Liver (tissue), 9 donors: ENCODE data around the gene SMAD6. TPM values are rescaled to one million over a fixed set of nuclear protein-coding genes. Genes with fewer than 3 reads are reported as not detected.
"Not testable (repeated sequence)": the region's sequence is repeated elsewhere in the genome, so short reads cannot be mapped to it uniquely, and the experiment has no call there.

Experiments used
- DNase-seq: peaks from one replicate; pipeline ENCODE4 v3.0.0-alpha.2; 2017; ENCODE audit warnings: low spot score
- H3K27ac ChIP-seq, 2 donors: one replicate each; pipeline ENCODE4 v1.7.0; 2013; ENCODE audit warnings: inconsistent platforms in 2 of 2, low read length in 2 of 2, control low read depth in 1 of 2, low read depth in 1 of 2, mild to moderate bottlenecking in 1 of 2
- H3K27me3 ChIP-seq, 4 donors: one replicate each; pipeline versions ENCODE4 v1.6.1 to v1.7.0; 2013; ENCODE audit warnings: low read length in 3 of 4, inconsistent platforms in 1 of 4, mild to moderate bottlenecking in 1 of 4, moderate library complexity in 1 of 4; ENCODE audit not compliant: control insufficient read depth in 4 of 4, insufficient read depth in 4 of 4
- H3K36me3 ChIP-seq, 4 donors: one replicate each; pipeline versions ENCODE4 v1.6.1 to v1.7.0; 2013; ENCODE audit warnings: low read length in 3 of 4, mild to moderate bottlenecking in 3 of 4, low read depth in 1 of 4, moderate library complexity in 1 of 4; ENCODE audit not compliant: control insufficient read depth in 4 of 4, insufficient read depth in 3 of 4
- H3K4me1 ChIP-seq, 4 donors: one replicate each; pipeline versions ENCODE4 v1.6.1 to v1.7.0; 2013; ENCODE audit warnings: low read length in 3 of 4, mild to moderate bottlenecking in 3 of 4, moderate library complexity in 1 of 4; ENCODE audit not compliant: control insufficient read depth in 4 of 4, insufficient read depth in 4 of 4
- H3K4me3 ChIP-seq, 3 donors: one replicate each; pipeline versions ENCODE4 v1.6.1 to v1.7.0; 2013; ENCODE audit warnings: low read length in 3 of 3, control low read depth in 1 of 3, low read depth in 1 of 3, mild to moderate bottlenecking in 1 of 3
- H3K9ac ChIP-seq, 2 donors: one replicate each; pipeline ENCODE4 v1.7.0; 2013; ENCODE audit warnings: low read length in 2 of 2, mild to moderate bottlenecking in 2 of 2, moderate library complexity in 2 of 2, control low read depth in 1 of 2, low read depth in 1 of 2
- H3K9me3 ChIP-seq, 4 donors: one replicate each; pipeline versions ENCODE4 v1.6.1 to v1.7.0; 2013; ENCODE audit warnings: low read length in 3 of 4; ENCODE audit not compliant: control insufficient read depth in 4 of 4
- CTCF ChIP-seq: fragments of 150-350 bp; IDR thresholded peaks from 2 replicates; pipeline ENCODE4 v1.5.1; 2017; ENCODE audit warnings: improper control_type of control experiment, low read depth, low read length; ENCODE audit not compliant: missing input control
- EGR1 ChIP-seq, 2 donors: IDR thresholded peaks; 2 replicates each; pipeline ENCODE4 v1.6.1; 2016 to 2018; ENCODE audit warnings: antibody characterized with exemption in 2 of 2, low read depth in 2 of 2
- FOXA1 ChIP-seq: IDR thresholded peaks from 2 replicates; pipeline ENCODE4 v1.6.1; 2016; ENCODE audit warnings: antibody characterized with exemption
- FOXA2 ChIP-seq: IDR thresholded peaks from 2 replicates; pipeline ENCODE4 v1.6.1; 2016; ENCODE audit warnings: antibody characterized with exemption
- GABPA ChIP-seq, 2 donors: IDR thresholded peaks in 1 of 2; conservative IDR thresholded peaks in 1 of 2; 2 replicates each; pipeline ENCODE4 v1.6.1; 2016; ENCODE audit warnings: antibody characterized with exemption in 2 of 2, mild to moderate bottlenecking in 1 of 2, moderate library complexity in 1 of 2
- HNF4A ChIP-seq, 2 donors: conservative IDR thresholded peaks; 2 replicates each; pipeline ENCODE4 v1.6.1; 2016; ENCODE audit warnings: antibody characterized with exemption in 2 of 2, mild to moderate bottlenecking in 2 of 2
- HNF4G ChIP-seq: IDR thresholded peaks from 2 replicates; pipeline ENCODE4 v1.6.1; 2016; ENCODE audit warnings: antibody characterized with exemption
- JUND ChIP-seq, 2 donors: IDR thresholded peaks; 2 replicates each; pipeline ENCODE4 v1.6.1; 2016; ENCODE audit warnings: antibody characterized with exemption in 2 of 2
- NR2F2 ChIP-seq: IDR thresholded peaks from 2 replicates; pipeline ENCODE4 v1.6.1; 2016; ENCODE audit warnings: antibody characterized with exemption
- RAD21 ChIP-seq, 2 donors: IDR thresholded peaks; 2 replicates each; pipeline ENCODE4 v1.6.1; 2016; ENCODE audit warnings: antibody characterized with exemption in 2 of 2, mild to moderate bottlenecking in 2 of 2
- REST ChIP-seq: IDR thresholded peaks from 2 replicates; pipeline ENCODE4 v1.6.1; 2016; ENCODE audit warnings: antibody characterized with exemption, mild to moderate bottlenecking
- RXRA ChIP-seq, 2 donors: IDR thresholded peaks; 2 replicates each; pipeline ENCODE4 v1.6.1; 2017 to 2018; ENCODE audit warnings: antibody characterized with exemption in 2 of 2, mild to moderate bottlenecking in 1 of 2
- SP1 ChIP-seq: IDR thresholded peaks from 2 replicates; pipeline ENCODE4 v1.6.1; 2018; ENCODE audit warnings: antibody characterized with exemption, mild to moderate bottlenecking
- TAF1 ChIP-seq: conservative IDR thresholded peaks from 2 replicates; pipeline ENCODE4 v1.6.1; 2016; ENCODE audit warnings: antibody characterized with exemption, mild to moderate bottlenecking
- YY1 ChIP-seq: IDR thresholded peaks from 2 replicates; pipeline ENCODE4 v1.6.1; 2016; ENCODE audit warnings: antibody characterized with exemption, mild to moderate bottlenecking
- ZBTB33 ChIP-seq: IDR thresholded peaks from 2 replicates; pipeline ENCODE4 v1.6.1; 2016; ENCODE audit warnings: antibody characterized with exemption
- WGBS: extraction: QIAGEN DNeasy Blood & Tissue Kit; methylation state at CpG from one replicate; pipeline ENCODE4 v1.1.7; 2013; 5-methylcytosine and 5-hydroxymethylcytosine counted together
- polyA plus RNA-seq, 2 donors: library from polyadenylated mRNA; stranded (reverse) in 1 of 2; unstranded in 1 of 2; fragments of 200-250 nt in 1 of 2; fragments of >200 nt in 1 of 2; fragmentation: Nextera tagmentation in 1 of 2; extraction: Ambion mirVana in 1 of 2; gene quantifications; one replicate each; pipeline versions ENCODE4 v1.2.1 to v1.2.3, GENCODE V29; 2013 to 2015
- total RNA-seq, 2 donors: library from RNA; depleted of rRNA; stranded (reverse); fragments of >200 nt; gene quantifications; one replicate each; pipeline ENCODE4 v1.2.3, GENCODE V29; 2014
- TF ChIP-seq, protein P1 (sequence below): IDR thresholded peaks from 2 replicates; pipeline ENCODE4 v1.6.1; 2016; ENCODE audit warnings: antibody characterized with exemption
- donor health status: healthy.
- donor health status: healthy.
- donor health status: healthy.
- donor health status: healthy.
- donor health status: healthy.

SMAD6 gene
- total and polyA plus RNA-seq, 4 donors, result 1.2 to 15.1 (median 11.0) TPM

DNA sequence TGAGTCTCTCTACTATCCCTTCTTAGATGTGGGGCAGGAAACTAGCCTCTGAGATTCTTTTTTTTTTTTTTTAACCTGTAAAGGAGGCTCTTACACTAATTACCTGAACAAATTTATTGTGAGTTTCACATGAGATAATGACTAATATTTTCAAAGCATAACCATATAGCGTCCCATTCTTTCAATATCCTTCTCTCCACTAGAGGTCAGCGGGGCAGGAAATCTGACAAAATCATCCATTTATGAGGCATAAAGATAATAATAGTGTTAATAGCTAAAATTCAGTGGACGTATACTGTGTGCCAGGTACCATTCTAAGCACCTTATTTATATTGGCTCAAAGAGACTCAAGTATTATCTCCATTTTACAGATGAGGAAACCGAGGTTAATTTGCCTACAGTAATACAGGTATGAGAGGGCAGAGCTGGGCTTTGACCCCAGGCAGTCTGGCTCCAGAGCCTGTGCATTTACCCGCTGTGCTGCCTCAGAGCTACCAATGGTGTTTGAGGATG lies 16.3 kb upstream of the SMAD6 start:
- no peak overlapping the region for H3K27ac ChIP-seq
- DNase-seq, result no peak
- H3K36me3 ChIP-seq, result no peaks in the 10 kb centered on the region
- H3K27me3 ChIP-seq, result no peaks in the 10 kb centered on the region
- no peaks in the 10 kb centered on the region for H3K9me3 ChIP-seq
- no peaks in the 10 kb centered on the region for H3K4me1 ChIP-seq
- no peak overlapping the region for H3K4me3 ChIP-seq
- no peak overlapping the region for H3K9ac ChIP-seq
- TF ChIP-seq RXRA (IDR thresholded peaks at IDR 0.05) (no peak), FOXA1 (no peak), RAD21 (IDR thresholded peaks at IDR 0.05) (peak in 1 of 2 donors; percentile 53), EGR1 (IDR thresholded peaks at IDR 0.05; ENCODE audit: low read depth in 2 of 2) (no peak), CTCF (peak; percentile 3), GABPA (IDR thresholded peaks at IDR 0.05 in 1 of 2, conservative IDR thresholded peaks at IDR 0.05 in 1 of 2) (no peak), ZBTB33 (no peak)
- 91% methylated on average over 5 of the region's 5 CpGs for WGBS

GRCh38 chr15:66690912-66691311 lies 11.1 kb upstream of the SMAD6 start:
- H3K4me3 ChIP-seq, DNase-seq, H3K4me1 ChIP-seq, H3K36me3 ChIP-seq, H3K9me3 ChIP-seq, H3K27ac ChIP-seq, H3K9ac ChIP-seq, H3K27me3 ChIP-seq: not testable (repeated sequence)
- WGBS, result 80% methylated on average over 5 of the region's 7 CpGs

DNA sequence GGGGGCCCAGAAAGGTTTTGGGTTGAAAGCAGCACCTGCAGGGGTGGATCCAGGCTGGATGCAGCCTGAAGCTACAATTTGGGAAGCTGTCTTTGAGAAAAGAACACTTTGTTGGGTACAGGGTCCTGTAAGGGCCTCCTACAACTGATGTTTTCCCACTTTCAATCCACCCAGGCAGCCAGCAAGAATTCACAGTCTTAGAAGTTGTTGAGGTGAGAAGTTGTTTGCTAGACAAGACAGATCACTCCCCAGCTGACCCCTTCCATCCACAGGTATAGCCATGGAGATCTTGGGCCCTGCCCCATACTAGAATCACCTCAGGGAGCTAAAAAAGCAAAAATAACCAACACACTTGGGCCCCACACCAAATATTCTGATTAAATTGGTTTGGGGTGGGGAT lies 10.3 kb upstream of the SMAD6 start:
- TF ChIP-seq GABPA (IDR thresholded peaks at IDR 0.05 in 1 of 2, conservative IDR thresholded peaks at IDR 0.05 in 1 of 2) (no peak), YY1 (no peak), JUND (IDR thresholded peaks at IDR 0.05) (no peak), NR2F2 (no peak), SP1 (no peak), RAD21 (IDR thresholded peaks at IDR 0.05) (no peak)
- Histone ChIP-seq H3K9ac (no peak overlapping the region), H3K9me3 (no peaks in the 10 kb centered on the region), H3K4me1 (no peaks in the 10 kb centered on the region), H3K27ac (no peak overlapping the region), H3K36me3 (no peaks in the 10 kb centered on the region), H3K27me3 (no peaks in the 10 kb centered on the region), H3K4me3 (no peak overlapping the region)
- no peak for DNase-seq

GRCh38 chr15:66692391-66692790 lies 9.6 kb upstream of the SMAD6 start:
- DNase-seq, result no peak
- 91% methylated on average over 3 of the region's 3 CpGs for WGBS
- Histone ChIP-seq H3K9ac (no peak overlapping the region), H3K27me3 (no peaks in the 10 kb centered on the region), H3K9me3 (no peaks in the 10 kb centered on the region), H3K4me1 (no peaks in the 10 kb centered on the region), H3K4me3 (no peak overlapping the region), H3K36me3 (no peaks in the 10 kb centered on the region), H3K27ac (no peak overlapping the region)
- TF ChIP-seq HNF4A (conservative IDR thresholded peaks at IDR 0.05), result no peak
- TF ChIP-seq JUND (IDR thresholded peaks at IDR 0.05), result no peak
- TF ChIP-seq HNF4G, result no peak
- TF ChIP-seq FOXA1, result no peak
- no peak for TF ChIP-seq FOXA2
- no peak for TF ChIP-seq REST
- TF ChIP-seq YY1, result no peak
- TF ChIP-seq EGR1 (IDR thresholded peaks at IDR 0.05; ENCODE audit: low read depth in 2 of 2), result no peak
- TF ChIP-seq SP1, result no peak
- no peak for TF ChIP-seq NR2F2
- TF ChIP-seq, protein P1, sequence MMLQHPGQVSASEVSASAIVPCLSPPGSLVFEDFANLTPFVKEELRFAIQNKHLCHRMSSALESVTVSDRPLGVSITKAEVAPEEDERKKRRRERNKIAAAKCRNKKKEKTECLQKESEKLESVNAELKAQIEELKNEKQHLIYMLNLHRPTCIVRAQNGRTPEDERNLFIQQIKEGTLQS, result no peak
- TF ChIP-seq TAF1, result no peak
